ENCODE measurements around the gene CCDC14. TPM values are rescaled to one million over a fixed set of nuclear protein-coding genes. Genes with fewer than 3 reads are reported as not detected.

The CCDC14 gene
- total and polyA plus RNA-seq, 9 of the 15 experiments (the other 6 are each of a cell fraction or from before 2014, with no cell fraction given), result 18.6 to 107 (median 57.3) TPM

- H3K36me3 ChIP-seq (ENCODE audit: control insufficient read depth, insufficient read depth, low read length), result peaks cover 72% of the 10 kb centered on the region
- BruUV-seq (replicated peaks), result no TSS peak
- no peak overlapping the region for H3K4me3 ChIP-seq
- no peaks in the 10 kb centered on the region for H3K79me2 ChIP-seq (ENCODE audit: control insufficient read depth, insufficient read depth, low read length)
- intact Hi-C loops (cut with micrococcal nuclease), result no loop called here
- H4K20me1 ChIP-seq (replicated peaks; ENCODE audit: control insufficient read depth, insufficient read depth, low read length), result no peaks in the 10 kb centered on the region
- H3K27ac ChIP-seq (ENCODE audit: extremely low read depth, low read depth, low read length), result no peak overlapping the region
- H3K9ac ChIP-seq (ENCODE audit: insufficient read depth in 1 of 2, low read depth in 2 of 2, low read length in 2 of 2), result no peak overlapping the region
- TF ChIP-seq, protein P1, sequence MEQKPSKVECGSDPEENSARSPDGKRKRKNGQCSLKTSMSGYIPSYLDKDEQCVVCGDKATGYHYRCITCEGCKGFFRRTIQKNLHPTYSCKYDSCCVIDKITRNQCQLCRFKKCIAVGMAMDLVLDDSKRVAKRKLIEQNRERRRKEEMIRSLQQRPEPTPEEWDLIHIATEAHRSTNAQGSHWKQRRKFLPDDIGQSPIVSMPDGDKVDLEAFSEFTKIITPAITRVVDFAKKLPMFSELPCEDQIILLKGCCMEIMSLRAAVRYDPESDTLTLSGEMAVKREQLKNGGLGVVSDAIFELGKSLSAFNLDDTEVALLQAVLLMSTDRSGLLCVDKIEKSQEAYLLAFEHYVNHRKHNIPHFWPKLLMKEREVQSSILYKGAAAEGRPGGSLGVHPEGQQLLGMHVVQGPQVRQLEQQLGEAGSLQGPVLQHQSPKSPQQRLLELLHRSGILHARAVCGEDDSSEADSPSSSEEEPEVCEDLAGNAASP (IDR thresholded peaks at IDR 0.05), result no peak
- no peak for TF ChIP-seq SIRT6 (IDR thresholded peaks at IDR 0.05; ENCODE audit: low read depth, low read length)
- no peak overlapping the region for H3K4me2 ChIP-seq (ENCODE audit: insufficient read depth, low read length)
- no peak for FAIRE-seq
- H2AFZ ChIP-seq (ENCODE audit: low read depth, low read length), result no peak overlapping the region
- H3K9me1 ChIP-seq (ENCODE audit: control insufficient read depth, insufficient read depth, low read length), result peaks cover 4% of the 10 kb centered on the region
- no peak for DNase-seq (ENCODE audit: extremely low read depth in 1 of 4, low spot score in 3 of 4)
- ChIA-PET CTCF (ENCODE audit: low intra/inter-chr PET ratio) (no interaction called here), POLR2A (interaction anchor here (0.6 to 1.2 kb wide), 2 partner anchors 11 to 578 kb away, joined by 3 read pairs; partner anchors contain the start of gene CCDC14)
- 100% methylated on average over 2 of the region's 2 CpGs for WGBS (ENCODE audit: insufficient coverage, low coverage, missing lambda C conversion rate)
- in situ Hi-C loops (cut with MboI), result no loop called here
- no peaks in the 10 kb centered on the region for H3K4me1 ChIP-seq (replicated peaks in 1 of 2; ENCODE audit: control insufficient read depth in 2 of 2, insufficient read depth in 2 of 2, low read length in 2 of 2)
- no peaks in the 10 kb centered on the region for H3K9me3 ChIP-seq (replicated peaks; ENCODE audit: control insufficient read depth, insufficient read depth, low read depth, low read length)
- no peaks in the 10 kb centered on the region for H3K27me3 ChIP-seq (ENCODE audit: control insufficient read depth in 2 of 2, insufficient read depth in 2 of 2, low read length in 2 of 2)
- ATAC-seq, result no peak
Measured at GRCh38 chr3:123949641-123950040, 11.4 kb downstream of the CCDC14 start.

- Histone ChIP-seq H3K9ac (ENCODE audit: insufficient read depth in 1 of 2, low read depth in 2 of 2, low read length in 2 of 2) (no peak overlapping the region), H3K27me3 (ENCODE audit: control insufficient read depth in 2 of 2, insufficient read depth in 2 of 2, low read length in 2 of 2) (no peaks in the 10 kb centered on the region), H3K4me3 (no peak overlapping the region), H3K36me3 (ENCODE audit: control insufficient read depth, insufficient read depth, low read length) (peaks cover 75% of the 10 kb centered on the region; the same call in 2 of the 3 replicates), H3K79me2 (ENCODE audit: control insufficient read depth, insufficient read depth, low read length) (no peaks in the 10 kb centered on the region), H4K20me1 (replicated peaks; ENCODE audit: control insufficient read depth, insufficient read depth, low read length) (no peaks in the 10 kb centered on the region), H3K4me1 (replicated peaks in 1 of 2; ENCODE audit: control insufficient read depth in 2 of 2, insufficient read depth in 2 of 2, low read length in 2 of 2) (no peaks in the 10 kb centered on the region), H3K9me3 (replicated peaks; ENCODE audit: control insufficient read depth, insufficient read depth, low read depth, low read length) (no peaks in the 10 kb centered on the region), H3K27ac (ENCODE audit: extremely low read depth, low read depth, low read length) (no peak overlapping the region), H2AFZ (ENCODE audit: low read depth, low read length) (no peak overlapping the region), H3K4me2 (ENCODE audit: insufficient read depth, low read length) (no peak overlapping the region), H3K9me1 (ENCODE audit: control insufficient read depth, insufficient read depth, low read length) (no peaks in the 10 kb centered on the region)
- WGBS (ENCODE audit: insufficient coverage, low coverage, missing lambda C conversion rate), result 100% methylated on average over 9 of the region's 9 CpGs
- ATAC-seq (no peak), FAIRE-seq (no peak), DNase-seq (ENCODE audit: extremely low read depth in 1 of 4, low spot score in 3 of 4) (no peak)
- ChIA-PET POLR2A (interaction anchor here (0.9 kb wide), 1 partner anchor 10 kb away, joined by 3 read pairs; no protein-coding TSS in a partner anchor), CTCF (ENCODE audit: low intra/inter-chr PET ratio) (interaction anchor here (0.6 kb wide), 1 partner anchor 720 kb away, joined by 3 read pairs; no protein-coding TSS in a partner anchor)
- intact Hi-C loops (cut with micrococcal nuclease) (no loop called here), in situ Hi-C loops (cut with MboI) (no loop called here)
- no TSS peak for BruUV-seq (replicated peaks)
- TF ChIP-seq, protein P2, sequence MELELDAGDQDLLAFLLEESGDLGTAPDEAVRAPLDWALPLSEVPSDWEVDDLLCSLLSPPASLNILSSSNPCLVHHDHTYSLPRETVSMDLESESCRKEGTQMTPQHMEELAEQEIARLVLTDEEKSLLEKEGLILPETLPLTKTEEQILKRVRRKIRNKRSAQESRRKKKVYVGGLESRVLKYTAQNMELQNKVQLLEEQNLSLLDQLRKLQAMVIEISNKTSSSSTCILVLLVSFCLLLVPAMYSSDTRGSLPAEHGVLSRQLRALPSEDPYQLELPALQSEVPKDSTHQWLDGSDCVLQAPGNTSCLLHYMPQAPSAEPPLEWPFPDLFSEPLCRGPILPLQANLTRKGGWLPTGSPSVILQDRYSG (tag; conservative IDR thresholded peaks at IDR 0.05; ENCODE audit: low read depth), result no peak
- TF ChIP-seq HNRNPH1 (optimal IDR thresholded peaks at IDR 0.05; ENCODE audit: low read depth, low read length) (no peak), NFATC3 (IDR thresholded peaks at IDR 0.05) (no peak), RBM15 (IDR thresholded peaks at IDR 0.05; ENCODE audit: insufficient read depth, low read length) (no peak), ZNF507 (tag; conservative IDR thresholded peaks at IDR 0.05) (no peak), PCBP2 (IDR thresholded peaks at IDR 0.05; ENCODE audit: low read depth, low read length, poor library complexity, severe bottlenecking) (no peak), ZNF584 (CRISPR knock-in tag; IDR thresholded peaks at IDR 0.05; ENCODE audit: low read depth) (no peak), TBP (optimal IDR thresholded peaks at IDR 0.05; ENCODE audit: low read depth, low read length) (no peak), ZNF778 (CRISPR knock-in tag; IDR thresholded peaks at IDR 0.05) (no peak), ZBTB9 (CRISPR knock-in tag; IDR thresholded peaks at IDR 0.05) (no peak), JUNB (CRISPR knock-in tag; conservative IDR thresholded peaks at IDR 0.05) (no peak)
Measured at GRCh38 chr3:123948449-123948848, 12.6 kb downstream of the CCDC14 start.
